ENCODE measurements around the gene POP4.

DNA sequence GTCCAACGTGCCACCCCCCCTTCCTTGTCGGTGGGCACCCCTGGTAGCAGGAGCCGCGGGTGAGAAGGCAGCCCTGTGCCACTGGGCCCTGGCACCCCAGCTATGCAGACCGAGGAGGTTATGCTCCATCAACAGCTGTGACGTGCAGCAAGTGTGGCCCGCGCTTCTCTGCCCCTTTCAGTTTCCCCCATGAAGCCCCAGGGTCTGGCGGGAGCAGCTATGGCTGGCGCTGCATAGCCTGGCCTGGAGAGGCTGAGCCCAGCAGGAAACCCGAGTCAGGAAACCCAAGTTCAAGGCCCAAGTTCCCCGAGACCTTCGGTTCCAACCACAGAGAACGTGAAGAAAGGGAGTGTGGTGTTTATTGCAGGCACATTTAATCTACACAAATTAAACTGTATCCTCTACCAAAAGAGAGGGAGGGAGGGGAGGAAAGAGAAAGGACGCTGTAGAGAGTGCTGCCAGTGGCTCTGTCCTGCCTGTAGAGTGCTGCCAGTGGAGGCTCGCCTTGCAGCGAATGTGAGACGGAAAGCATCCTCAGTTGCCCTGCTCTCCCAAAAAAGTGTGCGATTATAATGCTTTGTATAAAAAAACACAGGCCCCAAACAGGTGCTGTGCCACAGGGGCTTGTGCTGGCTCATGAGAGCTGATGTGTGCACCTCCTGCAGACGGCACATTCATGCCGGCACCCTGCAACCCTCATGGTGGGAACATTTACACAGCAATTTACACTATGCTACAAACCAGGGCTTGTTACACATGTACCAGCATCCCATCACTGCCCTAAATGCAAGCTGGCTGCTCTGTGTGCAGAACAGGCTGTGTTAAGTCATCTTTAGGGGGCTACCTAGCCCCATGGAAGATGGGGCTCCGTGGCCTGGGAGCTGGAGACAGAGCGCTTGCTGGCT lies 16.3 kb downstream of the POP4 start:
- TF ChIP-seq, protein P1, sequence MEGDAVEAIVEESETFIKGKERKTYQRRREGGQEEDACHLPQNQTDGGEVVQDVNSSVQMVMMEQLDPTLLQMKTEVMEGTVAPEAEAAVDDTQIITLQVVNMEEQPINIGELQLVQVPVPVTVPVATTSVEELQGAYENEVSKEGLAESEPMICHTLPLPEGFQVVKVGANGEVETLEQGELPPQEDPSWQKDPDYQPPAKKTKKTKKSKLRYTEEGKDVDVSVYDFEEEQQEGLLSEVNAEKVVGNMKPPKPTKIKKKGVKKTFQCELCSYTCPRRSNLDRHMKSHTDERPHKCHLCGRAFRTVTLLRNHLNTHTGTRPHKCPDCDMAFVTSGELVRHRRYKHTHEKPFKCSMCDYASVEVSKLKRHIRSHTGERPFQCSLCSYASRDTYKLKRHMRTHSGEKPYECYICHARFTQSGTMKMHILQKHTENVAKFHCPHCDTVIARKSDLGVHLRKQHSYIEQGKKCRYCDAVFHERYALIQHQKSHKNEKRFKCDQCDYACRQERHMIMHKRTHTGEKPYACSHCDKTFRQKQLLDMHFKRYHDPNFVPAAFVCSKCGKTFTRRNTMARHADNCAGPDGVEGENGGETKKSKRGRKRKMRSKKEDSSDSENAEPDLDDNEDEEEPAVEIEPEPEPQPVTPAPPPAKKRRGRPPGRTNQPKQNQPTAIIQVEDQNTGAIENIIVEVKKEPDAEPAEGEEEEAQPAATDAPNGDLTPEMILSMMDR (IDR thresholded peaks at IDR 0.05; ENCODE audit: extremely low read depth in 1 of 2, insufficient read depth in 1 of 2, low read depth in 1 of 2, low read length in 2 of 2): no peak
- TF ChIP-seq POLR2A (IDR thresholded peaks at IDR 0.05; ENCODE audit: low read depth, low read length) (no peak), MYC (IDR thresholded peaks at IDR 0.05; ENCODE audit: low read depth, low read length) (no peak), EZH2 (IDR thresholded peaks at IDR 0.05; ENCODE audit: borderline replicate concordance, low read depth, low read length, severe bottlenecking) (no peak)
- TF ChIP-seq, protein P2, sequence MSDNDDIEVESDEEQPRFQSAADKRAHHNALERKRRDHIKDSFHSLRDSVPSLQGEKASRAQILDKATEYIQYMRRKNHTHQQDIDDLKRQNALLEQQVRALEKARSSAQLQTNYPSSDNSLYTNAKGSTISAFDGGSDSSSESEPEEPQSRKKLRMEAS (IDR thresholded peaks at IDR 0.05; ENCODE audit: insufficient read depth, insufficient read length): no peak
